Panc1 (cell line): ENCODE measurements around the gene SLF2.

Experiments used
- POLR2AphosphoS5 ChIP-seq: IDR thresholded peaks from 2 replicates; pipeline ENCODE4 v1.6.1; 2012; ENCODE audit warnings: mild to moderate bottlenecking, low read depth, low read length, moderate library complexity
- SIN3A ChIP-seq: IDR thresholded peaks from 2 replicates; pipeline ENCODE4 v1.6.1; 2012; ENCODE audit warnings: low read depth, mild to moderate bottlenecking, low read length, moderate library complexity, borderline replicate concordance; ENCODE audit not compliant: insufficient read depth
- TF ChIP-seq, protein P1 (sequence below): fragments of 450-650 bp; IDR thresholded peaks from 2 replicates; pipeline ENCODE4 v1.5.1; 2017; ENCODE audit warnings: mild to moderate bottlenecking
- TF ChIP-seq, protein P2 (sequence below), 2 experiments: IDR thresholded peaks; 2 replicates each; pipeline ENCODE4 v1.6.1; 2011 to 2012; ENCODE audit warnings: low read depth in 2 of 2, control low read depth in 1 of 2, low read length in 1 of 2, mild to moderate bottlenecking in 1 of 2, moderate library complexity in 1 of 2; ENCODE audit not compliant: insufficient read depth in 1 of 2

DNA sequence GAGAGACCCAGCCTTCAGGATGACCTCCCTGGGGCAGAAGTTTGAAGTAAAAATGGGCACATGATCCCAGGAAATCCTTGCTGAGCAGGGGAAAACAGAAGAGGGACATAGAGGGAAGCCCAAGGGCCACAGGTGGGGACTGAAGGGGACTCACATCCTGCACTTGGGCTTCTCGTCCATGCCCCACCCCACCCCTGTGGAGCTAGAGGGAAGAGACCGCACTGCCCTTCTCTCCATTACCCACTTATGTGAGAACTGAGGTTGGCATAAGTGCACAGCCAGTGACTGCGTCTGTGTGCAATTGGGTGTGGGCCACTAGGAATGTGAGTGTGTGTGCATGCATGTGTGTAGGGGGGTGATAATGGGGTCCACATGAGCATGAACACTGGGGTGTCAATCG is 43.4 kb upstream of the SLF2 start:
- TF ChIP-seq, protein P1, sequence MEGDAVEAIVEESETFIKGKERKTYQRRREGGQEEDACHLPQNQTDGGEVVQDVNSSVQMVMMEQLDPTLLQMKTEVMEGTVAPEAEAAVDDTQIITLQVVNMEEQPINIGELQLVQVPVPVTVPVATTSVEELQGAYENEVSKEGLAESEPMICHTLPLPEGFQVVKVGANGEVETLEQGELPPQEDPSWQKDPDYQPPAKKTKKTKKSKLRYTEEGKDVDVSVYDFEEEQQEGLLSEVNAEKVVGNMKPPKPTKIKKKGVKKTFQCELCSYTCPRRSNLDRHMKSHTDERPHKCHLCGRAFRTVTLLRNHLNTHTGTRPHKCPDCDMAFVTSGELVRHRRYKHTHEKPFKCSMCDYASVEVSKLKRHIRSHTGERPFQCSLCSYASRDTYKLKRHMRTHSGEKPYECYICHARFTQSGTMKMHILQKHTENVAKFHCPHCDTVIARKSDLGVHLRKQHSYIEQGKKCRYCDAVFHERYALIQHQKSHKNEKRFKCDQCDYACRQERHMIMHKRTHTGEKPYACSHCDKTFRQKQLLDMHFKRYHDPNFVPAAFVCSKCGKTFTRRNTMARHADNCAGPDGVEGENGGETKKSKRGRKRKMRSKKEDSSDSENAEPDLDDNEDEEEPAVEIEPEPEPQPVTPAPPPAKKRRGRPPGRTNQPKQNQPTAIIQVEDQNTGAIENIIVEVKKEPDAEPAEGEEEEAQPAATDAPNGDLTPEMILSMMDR = no peak
- no peak for TF ChIP-seq POLR2AphosphoS5
- no peak for TF ChIP-seq SIN3A
- TF ChIP-seq, protein P2, sequence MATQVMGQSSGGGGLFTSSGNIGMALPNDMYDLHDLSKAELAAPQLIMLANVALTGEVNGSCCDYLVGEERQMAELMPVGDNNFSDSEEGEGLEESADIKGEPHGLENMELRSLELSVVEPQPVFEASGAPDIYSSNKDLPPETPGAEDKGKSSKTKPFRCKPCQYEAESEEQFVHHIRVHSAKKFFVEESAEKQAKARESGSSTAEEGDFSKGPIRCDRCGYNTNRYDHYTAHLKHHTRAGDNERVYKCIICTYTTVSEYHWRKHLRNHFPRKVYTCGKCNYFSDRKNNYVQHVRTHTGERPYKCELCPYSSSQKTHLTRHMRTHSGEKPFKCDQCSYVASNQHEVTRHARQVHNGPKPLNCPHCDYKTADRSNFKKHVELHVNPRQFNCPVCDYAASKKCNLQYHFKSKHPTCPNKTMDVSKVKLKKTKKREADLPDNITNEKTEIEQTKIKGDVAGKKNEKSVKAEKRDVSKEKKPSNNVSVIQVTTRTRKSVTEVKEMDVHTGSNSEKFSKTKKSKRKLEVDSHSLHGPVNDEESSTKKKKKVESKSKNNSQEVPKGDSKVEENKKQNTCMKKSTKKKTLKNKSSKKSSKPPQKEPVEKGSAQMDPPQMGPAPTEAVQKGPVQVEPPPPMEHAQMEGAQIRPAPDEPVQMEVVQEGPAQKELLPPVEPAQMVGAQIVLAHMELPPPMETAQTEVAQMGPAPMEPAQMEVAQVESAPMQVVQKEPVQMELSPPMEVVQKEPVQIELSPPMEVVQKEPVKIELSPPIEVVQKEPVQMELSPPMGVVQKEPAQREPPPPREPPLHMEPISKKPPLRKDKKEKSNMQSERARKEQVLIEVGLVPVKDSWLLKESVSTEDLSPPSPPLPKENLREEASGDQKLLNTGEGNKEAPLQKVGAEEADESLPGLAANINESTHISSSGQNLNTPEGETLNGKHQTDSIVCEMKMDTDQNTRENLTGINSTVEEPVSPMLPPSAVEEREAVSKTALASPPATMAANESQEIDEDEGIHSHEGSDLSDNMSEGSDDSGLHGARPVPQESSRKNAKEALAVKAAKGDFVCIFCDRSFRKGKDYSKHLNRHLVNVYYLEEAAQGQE (IDR thresholded peaks at IDR 0.05; ENCODE audit: insufficient read depth in 1 of 2, low read depth in 2 of 2, low read length in 1 of 2) = no peak
